Pancreas (tissue), 10 donors: ENCODE measurements around the gene C19orf25. TPM values are rescaled to one million over a fixed set of nuclear protein-coding genes. Genes with fewer than 3 reads are reported as not detected.

Source experiments
- ATAC-seq, 4 donors: fragments of 200-7000 bp; cut with Tn5 transposase; one replicate each; pipeline versions ENCODE4 v1.8.0 to v1.9.1; 2020; ENCODE audit warnings: mild to moderate bottlenecking in 4 of 4, moderate library complexity in 4 of 4
- DNase-seq, 6 donors: peaks; one replicate each; pipeline ENCODE4 v3.0.0-alpha.2; 2020
- FAIRE-seq: peaks from 2 replicates; lab custom pipeline; 2012; peaks lifted over from hg19 to GRCh38; lab: Jason Lieb, UNC
- H3K27ac ChIP-seq, 4 donors: fragments of 200-600 bp; sonication (generic); 1 replicate in 3 of 4; 2 replicates in 1 of 4; pipeline versions ENCODE4 v1.5.0 to v1.8.0; 2020
- H3K27me3 ChIP-seq, 4 donors: fragments of 200-600 bp; one replicate each; pipeline ENCODE4 v1.8.0; 2021
- H3K36me3 ChIP-seq, 3 donors: fragments of 200-600 bp; sonication (generic) in 1 of 3; one replicate each; pipeline versions ENCODE4 v1.5.0 to v1.8.0; 2020 to 2021
- H3K4me1 ChIP-seq, 3 donors: fragments of 200-600 bp; one replicate each; pipeline ENCODE4 v1.8.0; 2021
- H3K4me3 ChIP-seq, 4 donors: fragments of 200-600 bp; sonication (generic) in 2 of 4; one replicate each; pipeline versions ENCODE4 v1.5.0 to v1.8.0; 2020 to 2021
- H3K9me3 ChIP-seq, 4 donors: fragments of 200-600 bp; one replicate each; pipeline ENCODE4 v1.8.0; 2021
- CTCF ChIP-seq, 4 donors: fragments of 200-600 bp; sonication (generic) in 3 of 4; IDR thresholded peaks; one replicate each; pipeline versions ENCODE4 v1.5.0 to v1.8.0; 2021; ENCODE audit warnings: antibody characterized with exemption in 4 of 4
- WGBS, 2 donors: extraction: QIAGEN DNeasy Blood & Tissue Kit; methylation state at CpG; one replicate each; pipeline ENCODE4 v1.1.7; 2013; 5-methylcytosine and 5-hydroxymethylcytosine counted together
- intact Hi-C, 3 donors: fragments of 100-400 bp; cut with DNase I; formaldehyde crosslinking; loops; one replicate each; pipeline versions ENCODE4 v1.11.1 to v1.14.2; 2022
- polyA plus RNA-seq, 2 donors: library from polyadenylated mRNA; stranded (reverse); fragments of 200-250 nt; gene quantifications; one replicate each; pipeline ENCODE4 v1.2.3, GENCODE V29; 2013
- total RNA-seq, 6 donors: library from RNA; stranded (reverse); fragmentation: NEBNext Ultra II Directional in 4 of 6; extraction: Animal tissue kit (Norgen Biotek cat#: 25700) in 4 of 6; gene quantifications; one replicate each; pipeline versions ENCODE4 v1.2.1 to v1.2.4, GENCODE V29; 2021 to 2023
- donor health status: healthy with polysubstance abuse.
- donor health status: DM: no; HTN: no; CAD: no; lungs with moderate emphysema.
- donor health status: DM: no; HTN: no; CAD: no.
- donor health status: control.
- donor health status: control.
- donor health status: Bipolar disorder and iron deficiency.
- donor health status: DM: yes; HTN: yes; CAD: no.
- donor health status: DM: no; HTN: no; CAD: no.
- donor health status: DM: no; HTN: no; CAD: no.
- donor health status: DM: yes; HTN: yes; CAD: no.

Gene C19orf25
- total and polyA plus RNA-seq, 8 donors: 10.7 to 39.0 (median 15.6) TPM

DNA sequence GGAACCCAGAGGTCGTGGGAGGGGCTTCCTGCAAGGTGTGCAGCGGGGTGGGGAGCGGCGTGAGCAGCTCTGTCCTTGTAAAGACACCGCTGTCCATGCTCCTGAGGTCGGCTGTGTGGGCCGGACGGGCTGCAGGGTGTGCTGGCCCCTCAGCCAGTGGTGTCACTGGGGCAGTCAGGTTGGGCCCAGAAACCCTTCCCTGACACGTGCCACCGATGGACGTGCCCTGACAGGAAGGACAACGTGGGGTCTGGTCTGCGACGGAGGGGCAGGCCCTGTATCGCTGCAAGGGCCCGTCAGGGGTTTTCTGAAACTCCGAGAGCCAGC lies 45.0 kb downstream of the C19orf25 start:
- Histone ChIP-seq H3K27ac (no peak overlapping the region), H3K27me3 (no peaks in the 10 kb centered on the region), H3K9me3 (no peaks in the 10 kb centered on the region), H3K4me3 (no peak overlapping the region), H3K4me1 (no peaks in the 10 kb centered on the region), H3K36me3 (peaks cover 0 to 53% (median 21%) of the 10 kb centered on the region in 3 donors)
- intact Hi-C loops: no loop called here
- 94 to 98% methylated on average over 17 of the region's 17 CpGs for WGBS, 2 donors
- FAIRE-seq (no peak), ATAC-seq (no peak), DNase-seq (peak in 1 of 6 donors; percentile 44)
- no peak for TF ChIP-seq CTCF (IDR thresholded peaks at IDR 0.05)

DNA sequence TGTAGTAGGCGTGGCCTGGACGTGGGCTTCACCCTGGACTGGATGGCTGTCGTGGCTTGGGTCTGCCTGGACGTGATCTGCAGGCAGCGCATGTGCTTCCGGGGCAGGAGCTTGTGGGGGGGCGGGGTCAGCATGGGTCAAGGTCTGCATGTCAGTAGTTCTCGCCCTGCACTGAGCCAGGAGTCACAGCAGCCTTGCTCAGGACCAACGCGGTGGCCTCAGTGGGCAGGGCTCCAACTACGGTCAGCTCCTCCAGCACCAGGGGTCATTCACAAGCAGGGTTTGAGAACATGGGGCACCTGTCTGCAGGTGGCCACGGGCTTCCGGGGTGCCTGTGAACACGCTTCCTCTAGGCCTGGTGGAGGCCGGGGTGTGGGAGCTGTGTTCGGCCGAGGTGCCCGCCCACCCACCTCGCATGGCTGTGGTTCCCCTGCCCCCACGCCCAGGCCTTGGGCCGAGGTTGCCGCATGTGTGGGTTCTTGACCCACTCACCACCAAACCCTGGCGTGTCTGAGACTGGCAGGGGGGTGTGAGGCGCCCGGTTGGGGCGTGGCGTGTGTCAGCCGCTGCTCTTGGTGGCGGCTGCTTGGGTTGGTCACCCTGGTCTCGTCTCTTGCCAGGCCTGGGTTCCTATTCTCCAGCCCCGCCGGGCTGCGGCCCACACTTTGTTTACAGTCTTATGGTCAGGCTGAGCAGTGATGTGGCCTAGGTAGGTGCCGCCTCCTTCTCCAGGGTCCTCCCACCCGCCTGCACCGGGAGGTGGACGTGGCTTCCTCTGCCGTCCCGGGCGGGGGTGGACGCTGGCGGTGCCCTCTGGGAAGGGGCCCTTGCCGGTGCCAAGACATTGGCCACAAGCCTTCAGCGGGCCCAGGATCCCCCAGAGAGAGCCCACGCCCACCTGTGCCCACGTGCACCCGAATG lies 45.6 kb downstream of the C19orf25 start:
- Histone ChIP-seq H3K36me3 (peaks cover 0 to 59% (median 22%) of the 10 kb centered on the region in 3 donors), H3K27ac (no peak overlapping the region)
- no peak for TF ChIP-seq CTCF (IDR thresholded peaks at IDR 0.05)

DNA sequence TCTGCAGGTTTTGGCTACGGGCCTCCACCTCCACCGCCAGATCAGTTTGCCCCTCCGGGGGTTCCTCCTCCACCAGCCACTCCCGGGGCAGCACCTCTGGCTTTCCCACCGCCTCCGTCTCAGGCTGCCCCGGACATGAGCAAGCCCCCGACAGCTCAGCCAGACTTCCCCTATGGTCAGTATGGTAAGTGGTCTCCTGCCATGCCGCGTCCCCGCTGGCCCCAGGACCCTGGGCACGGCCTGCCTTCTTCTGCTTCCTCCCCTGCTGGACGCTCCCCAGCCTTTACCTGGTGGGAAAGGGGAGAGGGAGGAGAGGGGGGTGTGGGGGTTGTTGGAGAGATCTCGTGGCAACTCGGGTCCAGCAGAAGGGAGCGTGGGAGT lies 46.5 kb downstream of the C19orf25 start:
- FAIRE-seq (no peak), ATAC-seq (no peak), DNase-seq (no peak)
- WGBS, 2 donors: 95 to 96% methylated on average over 16 of the region's 16 CpGs
- intact Hi-C loops: no loop called here
- Histone ChIP-seq H3K4me1 (no peaks in the 10 kb centered on the region), H3K9me3 (no peaks in the 10 kb centered on the region), H3K27ac (no peak overlapping the region), H3K4me3 (no peak overlapping the region), H3K36me3 (peaks cover 0 to 59% (median 22%) of the 10 kb centered on the region in 3 donors), H3K27me3 (no peaks in the 10 kb centered on the region)
- TF ChIP-seq CTCF (IDR thresholded peaks at IDR 0.05): no peak

More for the DNA sequence above, 45.6 kb downstream of the C19orf25 start:
- H3K27me3 ChIP-seq: no peaks in the 10 kb centered on the region
- FAIRE-seq: no peak
- no peaks in the 10 kb centered on the region for H3K9me3 ChIP-seq
- intact Hi-C loops: no loop called here
- H3K4me3 ChIP-seq: no peak overlapping the region
- WGBS, 2 donors: 90 to 93% methylated on average over 47 of the region's 47 CpGs
- ATAC-seq: no peak
- peak in 2 of 6 donors; percentile 47 to 57 for DNase-seq
- H3K4me1 ChIP-seq: no peaks in the 10 kb centered on the region

DNA sequence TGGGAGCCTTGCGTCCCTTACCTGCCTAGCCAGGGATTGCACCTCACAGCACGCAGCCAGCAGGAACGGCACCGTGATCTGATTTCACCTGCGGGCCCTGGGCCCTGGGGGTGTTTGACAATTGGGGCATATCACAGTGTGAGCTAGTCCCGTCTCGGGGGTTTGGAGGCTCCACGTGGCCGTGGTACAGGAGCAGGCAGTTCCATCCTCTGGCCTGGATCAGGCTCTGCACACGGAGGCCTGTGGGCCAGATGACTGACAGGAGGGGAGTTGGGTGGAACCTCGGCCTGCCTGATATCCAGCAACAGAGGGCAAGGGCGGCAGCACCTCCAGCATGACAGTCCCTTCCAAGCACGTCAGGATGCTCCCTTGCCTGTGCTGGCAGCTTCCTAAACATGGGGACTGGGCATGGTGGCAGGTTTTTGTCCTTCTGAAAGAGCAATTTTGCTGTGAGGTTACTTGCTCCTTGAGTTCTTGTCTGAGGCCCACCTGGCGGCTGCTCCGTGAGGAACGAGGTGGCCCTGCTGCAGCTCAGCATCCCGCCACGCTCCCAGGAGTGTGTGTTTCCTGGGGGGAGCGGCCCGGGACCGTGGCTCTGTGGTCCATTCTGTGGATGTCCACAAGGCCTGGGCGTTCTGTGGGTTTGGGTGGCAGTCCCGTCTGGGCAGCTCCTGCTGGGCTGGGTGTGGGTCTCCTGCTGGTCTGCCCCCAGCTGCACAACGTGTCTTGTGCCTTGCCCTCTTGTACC lies 47.1 kb downstream of the C19orf25 start:
- no peak for FAIRE-seq
- no peaks in the 10 kb centered on the region for H3K9me3 ChIP-seq
- 91 to 94% methylated on average over 24 of the region's 24 CpGs for WGBS, 2 donors
- H3K27me3 ChIP-seq: no peaks in the 10 kb centered on the region
- H3K27ac ChIP-seq: no peak overlapping the region
- peak in 2 of 6 donors; percentile 26 to 53 for DNase-seq
- peaks cover 0 to 59% (median 22%) of the 10 kb centered on the region in 3 donors for H3K36me3 ChIP-seq
- intact Hi-C loops: no loop called here
- TF ChIP-seq CTCF (IDR thresholded peaks at IDR 0.05): no peak
- no peak overlapping the region for H3K4me3 ChIP-seq
- no peak for ATAC-seq
- H3K4me1 ChIP-seq: no peaks in the 10 kb centered on the region
